HepG2 (cell line): ENCODE measurements around the gene AFDN. TPM values are rescaled to one million over a fixed set of nuclear protein-coding genes. Genes with fewer than 3 reads are reported as not detected.

ENCODE experiments used
- DRAP1 ChIP-seq: IDR thresholded peaks from 2 replicates; pipeline ENCODE4 v1.6.1; 2016; ENCODE audit warnings: missing genetic modification reagents, missing compliant biosample characterization
- FOXA1 ChIP-seq, 2 experiments: fragments of 450-650 bp in 1 of 2; sonication (generic) in 1 of 2; formaldehyde crosslinking in 1 of 2; IDR thresholded peaks; 2 replicates each; pipeline versions ENCODE4 v1.4.0 to v1.6.1; 2016 to 2020; ENCODE audit warnings: missing genetic modification reagents in 1 of 2
- GABPA ChIP-seq, 2 experiments: IDR thresholded peaks; 2 replicates each; pipeline ENCODE4 v1.6.1; 2011 to 2016; ENCODE audit warnings: low read depth in 2 of 2, low read length in 1 of 2, missing biosample characterization in 1 of 2, missing genetic modification characterization in 1 of 2
- HIC2 ChIP-seq: sonication (generic); formaldehyde crosslinking; IDR thresholded peaks from 2 replicates; pipeline ENCODE4 v1.9.0; 2022; ENCODE audit warnings: low read depth, missing genetic modification reagents
- HNF1A ChIP-seq, 2 experiments: sonication (generic) in 1 of 2; formaldehyde crosslinking in 1 of 2; IDR thresholded peaks; 2 replicates each; pipeline versions ENCODE4 v1.4.0 to v1.6.1; 2016 to 2020; ENCODE audit warnings: borderline replicate concordance in 1 of 2, low read depth in 1 of 2, mild to moderate bottlenecking in 1 of 2, missing genetic modification reagents in 1 of 2
- HOXA7 ChIP-seq: sonication (generic); formaldehyde crosslinking; IDR thresholded peaks from 2 replicates; pipeline ENCODE4 v1.8.1; 2022; ENCODE audit warnings: mild to moderate bottlenecking, missing genetic modification reagents, moderate library complexity
- KLF6 ChIP-seq: IDR thresholded peaks from 2 replicates; pipeline ENCODE4 v1.8.0; 2016; ENCODE audit warnings: missing biosample characterization, missing genetic modification reagents
- MEIS1 ChIP-seq: sonication (generic); formaldehyde crosslinking; IDR thresholded peaks from 2 replicates; pipeline ENCODE4 v1.9.0; 2021; ENCODE audit warnings: mild to moderate bottlenecking, missing genetic modification reagents, moderate library complexity, borderline replicate concordance
- RARG ChIP-seq: sonication (generic); formaldehyde crosslinking; IDR thresholded peaks from 2 replicates; pipeline ENCODE4 v1.4.0; 2020; ENCODE audit warnings: low read depth, mild to moderate bottlenecking, missing genetic modification reagents
- RBFOX2 ChIP-seq: fragments of 200-400 bp; formaldehyde crosslinking; IDR thresholded peaks from 2 replicates; pipeline ENCODE4 v1.6.1; 2017; ENCODE audit warnings: low read depth, mild to moderate bottlenecking, low read length
- ZBTB1 ChIP-seq: sonication (generic); formaldehyde crosslinking; IDR thresholded peaks from 2 replicates; pipeline ENCODE4 v1.4.0; 2020; ENCODE audit warnings: missing genetic modification reagents, borderline replicate concordance
- ZBTB3 ChIP-seq: sonication (generic); formaldehyde crosslinking; IDR thresholded peaks from 2 replicates; pipeline ENCODE4 v1.4.0; 2020; ENCODE audit warnings: low read depth, mild to moderate bottlenecking, moderate library complexity, missing genetic modification reagents, borderline replicate concordance
- ZNF296 ChIP-seq: sonication (generic); formaldehyde crosslinking; conservative IDR thresholded peaks from 2 replicates; pipeline ENCODE4 v1.5.0; 2020; ENCODE audit warnings: mild to moderate bottlenecking, missing genetic modification reagents
- ZNF333 ChIP-seq: sonication (generic); formaldehyde crosslinking; IDR thresholded peaks from 2 replicates; pipeline ENCODE4 v1.4.0; 2020; ENCODE audit warnings: mild to moderate bottlenecking, missing genetic modification reagents, borderline replicate concordance
- ZNF567 ChIP-seq: sonication (generic); formaldehyde crosslinking; IDR thresholded peaks from 2 replicates; pipeline ENCODE4 v1.8.1; 2023; ENCODE audit warnings: mild to moderate bottlenecking, missing genetic modification reagents, borderline replicate concordance
- ZNF598 ChIP-seq: sonication (generic); formaldehyde crosslinking; IDR thresholded peaks from 2 replicates; pipeline ENCODE4 v1.5.1; 2020; ENCODE audit warnings: mild to moderate bottlenecking, missing genetic modification reagents, borderline replicate concordance
- ZNF652 ChIP-seq: IDR thresholded peaks from 2 replicates; pipeline ENCODE4 v1.6.1; 2016; ENCODE audit warnings: low read depth, borderline replicate concordance
- ZNF746 ChIP-seq: sonication (generic); formaldehyde crosslinking; IDR thresholded peaks from 2 replicates; pipeline ENCODE4 v1.8.0; 2022; ENCODE audit warnings: mild to moderate bottlenecking, missing genetic modification reagents
- ZNF784 ChIP-seq: sonication (generic); formaldehyde crosslinking; IDR thresholded peaks from 2 replicates; pipeline ENCODE4 v1.5.1; 2020; ENCODE audit warnings: missing genetic modification reagents, mild to moderate bottlenecking, borderline replicate concordance
- polyA plus RNA-seq, 8 experiments: library from polyadenylated mRNA; depleted of rRNA in 3 of 8; stranded (reverse) in 7 of 8; unstranded in 1 of 8; fragments of >200 nt; fragmentation: Illumina TruSeq in 4 of 8; extraction: Trizol in 4 of 8; gene quantifications; 2 replicates each; pipeline versions ENCODE4 v1.2.1 to v1.2.3, GENCODE V29; 2011 to 2016; ENCODE audit warnings: low read depth in 4 of 8, missing spikeins in 1 of 8, mixed read lengths in 1 of 8; ENCODE audit not compliant: insufficient read depth in 1 of 8
- total RNA-seq, 5 experiments: library from RNA; depleted of rRNA; stranded (reverse); fragments of >200 nt; fragmentation: Illumina TruSeq; extraction: Trizol; gene quantifications; 2 replicates each; pipeline ENCODE4 v1.2.3, GENCODE V29; 2016; ENCODE audit warnings: low read depth in 1 of 5

Gene AFDN
- total and polyA plus RNA-seq, 2 of the 13 experiments (the other 11 are each of a cell fraction or from before 2014, with no cell fraction given) = 136 to 151 TPM

GRCh38 chr6:167825332-167826229 lies 1.1 kb upstream of the AFDN start (continued):
- TF ChIP-seq HNF1A (IDR thresholded peaks at IDR 0.05; ENCODE audit: low read depth) (no peak), HNF1A (CRISPR knock-in tag; IDR thresholded peaks at IDR 0.05; ENCODE audit: borderline replicate concordance) (0 out of 2 replicates have a peak, but pooled peaks have one; percentile 13), ZBTB3 (no peak; the same call in 1 of the 2 replicates), GABPA (IDR thresholded peaks at IDR 0.05; ENCODE audit: low read depth, low read length) (no peak), GABPA (CRISPR knock-in tag; IDR thresholded peaks at IDR 0.05; ENCODE audit: low read depth) (no peak), HIC2 (CRISPR knock-in tag) (peak; percentile 79), DRAP1 (CRISPR knock-in tag) (no peak), ZNF333 (CRISPR knock-in tag) (0 out of 2 replicates have a peak, but pooled peaks have one; percentile 68), RBFOX2 (peak; percentile 87; the same call in 1 of the 2 replicates), MEIS1 (CRISPR knock-in tag) (no peak; the same call in 1 of the 2 replicates), ZNF652 (no peak), RARG (CRISPR knock-in tag) (no peak), FOXA1 (IDR thresholded peaks at IDR 0.05) (no peak), FOXA1 (CRISPR knock-in tag; IDR thresholded peaks at IDR 0.05) (no peak; the same call in 1 of the 2 replicates), HOXA7 (no peak), KLF6 (CRISPR knock-in tag) (no peak), ZNF296 (CRISPR knock-in tag) (no peak), ZNF567 (CRISPR knock-in tag) (no peak; the same call in 1 of the 2 replicates), ZBTB1 (no peak), ZNF598 (0 out of 2 replicates have a peak, but pooled peaks have one; percentile 31), ZNF746 (CRISPR knock-in tag) (no peak), ZNF784 (no peak)
